Neural cell (in vitro differentiated cells): ENCODE measurements around the gene AKAP6.

Source experiments
- POLR2AphosphoS5 ChIP-seq: IDR thresholded peaks from 2 replicates; pipeline ENCODE4 v1.6.1; 2012
- RAD21 ChIP-seq: fragments of 450-650 bp; conservative IDR thresholded peaks from 2 replicates; pipeline ENCODE4 v1.6.1; 2014; ENCODE audit warnings: antibody characterized with exemption, mild to moderate bottlenecking, moderate library complexity
- SMC3 ChIP-seq: fragments of 450-650 bp; conservative IDR thresholded peaks from 2 replicates; pipeline ENCODE4 v1.6.1; 2014; ENCODE audit warnings: antibody characterized with exemption, mild to moderate bottlenecking, moderate library complexity; ENCODE audit not compliant: poor library complexity
- TF ChIP-seq, protein P1 (sequence below): fragments of 450-650 bp; IDR thresholded peaks from 2 replicates; pipeline ENCODE4 v1.5.1; 2014; ENCODE audit warnings: antibody characterized with exemption, mild to moderate bottlenecking, moderate library complexity; ENCODE audit not compliant: poor library complexity, severe bottlenecking

DNA sequence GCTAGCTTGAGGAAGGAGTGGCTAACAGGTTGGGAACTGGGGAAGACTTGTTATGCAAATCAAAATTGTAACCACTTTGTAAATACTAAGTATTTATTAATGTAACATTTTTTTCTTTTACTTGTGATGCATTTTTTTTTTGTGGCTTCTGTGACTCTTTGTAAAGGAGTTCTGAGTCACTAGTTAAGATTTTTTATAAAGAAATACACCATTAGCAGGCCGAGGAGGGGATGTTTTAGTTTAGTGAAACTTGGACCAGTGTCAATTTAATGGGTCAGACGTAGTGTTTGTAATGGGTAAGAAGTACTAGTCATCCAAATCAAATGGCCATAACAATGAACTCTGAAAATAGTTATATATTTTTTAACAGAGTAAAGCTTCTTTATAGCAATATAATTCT, 43.1 kb downstream of the AKAP6 start:
- TF ChIP-seq, protein P1, sequence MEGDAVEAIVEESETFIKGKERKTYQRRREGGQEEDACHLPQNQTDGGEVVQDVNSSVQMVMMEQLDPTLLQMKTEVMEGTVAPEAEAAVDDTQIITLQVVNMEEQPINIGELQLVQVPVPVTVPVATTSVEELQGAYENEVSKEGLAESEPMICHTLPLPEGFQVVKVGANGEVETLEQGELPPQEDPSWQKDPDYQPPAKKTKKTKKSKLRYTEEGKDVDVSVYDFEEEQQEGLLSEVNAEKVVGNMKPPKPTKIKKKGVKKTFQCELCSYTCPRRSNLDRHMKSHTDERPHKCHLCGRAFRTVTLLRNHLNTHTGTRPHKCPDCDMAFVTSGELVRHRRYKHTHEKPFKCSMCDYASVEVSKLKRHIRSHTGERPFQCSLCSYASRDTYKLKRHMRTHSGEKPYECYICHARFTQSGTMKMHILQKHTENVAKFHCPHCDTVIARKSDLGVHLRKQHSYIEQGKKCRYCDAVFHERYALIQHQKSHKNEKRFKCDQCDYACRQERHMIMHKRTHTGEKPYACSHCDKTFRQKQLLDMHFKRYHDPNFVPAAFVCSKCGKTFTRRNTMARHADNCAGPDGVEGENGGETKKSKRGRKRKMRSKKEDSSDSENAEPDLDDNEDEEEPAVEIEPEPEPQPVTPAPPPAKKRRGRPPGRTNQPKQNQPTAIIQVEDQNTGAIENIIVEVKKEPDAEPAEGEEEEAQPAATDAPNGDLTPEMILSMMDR = no peak
- no peak for TF ChIP-seq SMC3
- no peak for TF ChIP-seq RAD21
- TF ChIP-seq POLR2AphosphoS5 = no peak
